Measurements from ENCODE around the gene LRRC28.

- TF ChIP-seq CTCF (IDR thresholded peaks at IDR 0.05) (no peak), POLR2AphosphoS5 (IDR thresholded peaks at IDR 0.05) (peak in 2 of 3 donors; percentile 35 to 60), POLR2A (IDR thresholded peaks at IDR 0.05) (no peak)
Measured at GRCh38 chr15:99249270-99249841, 1.9 kb upstream of the LRRC28 start, which contains the start of gene TTC23.

All from breast epithelium (tissue), 3 donors.